Measurements from ENCODE around the gene DNAJC6.

DNA sequence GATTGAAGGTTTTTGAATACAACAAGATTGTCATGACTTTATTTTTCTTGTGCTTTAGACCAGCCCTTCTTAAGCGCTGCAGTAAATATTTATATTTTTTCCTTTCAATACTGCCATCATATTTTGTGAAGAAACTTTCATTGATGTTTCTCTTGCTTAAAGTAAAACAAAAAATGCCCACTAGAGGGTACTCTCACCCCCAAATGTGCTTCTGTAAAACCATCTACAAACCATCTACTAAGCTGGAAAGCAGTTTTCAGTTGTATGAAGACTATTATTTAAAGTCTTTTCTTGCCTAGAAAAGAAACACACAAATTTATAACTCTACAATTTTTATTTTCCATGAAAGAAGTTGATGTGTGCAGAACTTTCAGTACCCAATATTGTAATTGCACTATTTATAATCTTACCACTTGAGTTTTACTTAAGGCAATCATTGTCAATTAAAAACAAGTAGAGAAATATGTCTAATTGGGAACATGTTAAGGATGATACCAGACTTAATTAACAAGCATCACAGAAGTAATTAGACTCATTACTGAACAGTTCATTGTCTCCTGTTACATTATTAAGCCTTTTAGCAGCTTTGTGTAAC lies 121.9 kb downstream of the DNAJC6 start:
- TF ChIP-seq EZH2 (IDR thresholded peaks at IDR 0.05; ENCODE audit: borderline replicate concordance) (no peak), EZH2phosphoT487 (IDR thresholded peaks at IDR 0.05; ENCODE audit: low read depth, severe bottlenecking, unreplicated experiment) (no peak)
- TF ChIP-seq, protein P1, sequence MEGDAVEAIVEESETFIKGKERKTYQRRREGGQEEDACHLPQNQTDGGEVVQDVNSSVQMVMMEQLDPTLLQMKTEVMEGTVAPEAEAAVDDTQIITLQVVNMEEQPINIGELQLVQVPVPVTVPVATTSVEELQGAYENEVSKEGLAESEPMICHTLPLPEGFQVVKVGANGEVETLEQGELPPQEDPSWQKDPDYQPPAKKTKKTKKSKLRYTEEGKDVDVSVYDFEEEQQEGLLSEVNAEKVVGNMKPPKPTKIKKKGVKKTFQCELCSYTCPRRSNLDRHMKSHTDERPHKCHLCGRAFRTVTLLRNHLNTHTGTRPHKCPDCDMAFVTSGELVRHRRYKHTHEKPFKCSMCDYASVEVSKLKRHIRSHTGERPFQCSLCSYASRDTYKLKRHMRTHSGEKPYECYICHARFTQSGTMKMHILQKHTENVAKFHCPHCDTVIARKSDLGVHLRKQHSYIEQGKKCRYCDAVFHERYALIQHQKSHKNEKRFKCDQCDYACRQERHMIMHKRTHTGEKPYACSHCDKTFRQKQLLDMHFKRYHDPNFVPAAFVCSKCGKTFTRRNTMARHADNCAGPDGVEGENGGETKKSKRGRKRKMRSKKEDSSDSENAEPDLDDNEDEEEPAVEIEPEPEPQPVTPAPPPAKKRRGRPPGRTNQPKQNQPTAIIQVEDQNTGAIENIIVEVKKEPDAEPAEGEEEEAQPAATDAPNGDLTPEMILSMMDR (IDR thresholded peaks at IDR 0.05; ENCODE audit: poor library complexity): peak; percentile 66

Measured in hepatocyte (in vitro differentiated cells).